Heart left ventricle (tissue), 16 donors: ENCODE measurements around the gene ORM2. TPM values are rescaled to one million over a fixed set of nuclear protein-coding genes. Genes with fewer than 3 reads are reported as not detected.

Experiments used
- ATAC-seq, 4 donors: fragments of 200-7000 bp; cut with Tn5 transposase; one replicate each; pipeline ENCODE4 v1.9.1; 2020 to 2022; ENCODE audit warnings: moderate library complexity in 4 of 4, mild to moderate bottlenecking in 3 of 4, moderate number of reproducible peaks in 1 of 4
- DNase-seq, 5 donors: peaks; one replicate each; pipeline ENCODE4 v3.0.0-alpha.2; 2020
- H3K27ac ChIP-seq, 12 donors: fragments of 200-600 bp; sonication (generic) in 4 of 12; one replicate each; pipeline versions ENCODE4 v1.5.0 to v1.8.0; 2016 to 2022; ENCODE audit warnings: mild to moderate bottlenecking in 2 of 12
- H3K27me3 ChIP-seq, 9 donors: fragments of 200-600 bp; sonication (generic) in 2 of 9; one replicate each; pipeline versions ENCODE4 v1.5.1 to v1.8.0; 2016 to 2022; ENCODE audit warnings: mild to moderate bottlenecking in 3 of 9
- H3K36me3 ChIP-seq, 9 donors: fragments of 200-600 bp; sonication (generic) in 2 of 9; one replicate each; pipeline versions ENCODE4 v1.5.0 to v1.8.0; 2018 to 2022; ENCODE audit warnings: mild to moderate bottlenecking in 2 of 9
- H3K4me1 ChIP-seq, 12 donors: fragments of 200-600 bp; sonication (generic) in 4 of 12; one replicate each; pipeline versions ENCODE4 v1.5.0 to v1.8.0; 2016 to 2022; ENCODE audit warnings: mild to moderate bottlenecking in 3 of 12
- H3K4me3 ChIP-seq, 12 donors: fragments of 200-600 bp; sonication (generic) in 4 of 12; one replicate each; pipeline versions ENCODE4 v1.5.0 to v1.8.0; 2017 to 2022; ENCODE audit warnings: mild to moderate bottlenecking in 9 of 12, moderate library complexity in 4 of 12
- H3K9me3 ChIP-seq, 12 donors: fragments of 200-600 bp; sonication (generic) in 4 of 12; one replicate each; pipeline versions ENCODE4 v1.5.0 to v1.8.0; 2016 to 2022; ENCODE audit warnings: mild to moderate bottlenecking in 1 of 12
- POLR2A ChIP-seq, 2 donors: fragments of 450-650 bp; IDR thresholded peaks; one replicate each; pipeline ENCODE4 v1.6.1; 2017; ENCODE audit warnings: antibody characterized with exemption in 2 of 2, mild to moderate bottlenecking in 2 of 2, moderate library complexity in 2 of 2
- WGBS, 4 donors: extraction: QIAGEN DNeasy Blood & Tissue Kit in 2 of 4; methylation state at CpG; one replicate each; pipeline versions ENCODE4 v1.1.5 to v1.1.7; 2013 to 2018; 5-methylcytosine and 5-hydroxymethylcytosine counted together
- intact Hi-C, 10 donors: fragments of 100-400 bp; cut with DNase I; formaldehyde crosslinking; loops; one replicate each; pipeline versions ENCODE4 v1.11.1 to v1.14.2; 2022
- polyA plus RNA-seq, 2 donors: library from polyadenylated mRNA; stranded (reverse); fragments of 200-250 nt; gene quantifications; one replicate each; pipeline ENCODE4 v1.2.3, GENCODE V29; 2013
- total RNA-seq, 9 donors: library from RNA; depleted of rRNA in 2 of 9; stranded (reverse); fragments of >200 nt in 2 of 9; fragmentation: NEBNext Ultra II Directional in 3 of 9; extraction: Animal tissue kit (Norgen Biotek cat#: 25700) in 3 of 9; gene quantifications; one replicate each; pipeline versions ENCODE4 v1.1.0 to v1.2.4, GENCODE V29; 2016 to 2023
- TF ChIP-seq, protein P1 (sequence below), 12 donors: fragments of 200-600 bp; sonication (generic) in 4 of 12; IDR thresholded peaks; one replicate each; pipeline versions ENCODE4 v1.5.0 to v1.8.0; 2018 to 2022; ENCODE audit warnings: antibody characterized with exemption in 12 of 12, mild to moderate bottlenecking in 5 of 12
- donor health status: ischemic (EF 13 %, LVEDD 7.1; RV severe dilation, severe dysfunction).
- donor health status: healthy with polysubstance abuse.
- donor health status: DM: no; HTN: yes; CAD: no.
- donor health status: DM: no; HTN: no; CAD: no.
- donor health status: ischemic (EF 25% LVEDD 6.9; RV normal size, moderate dysfunction).
- donor health status: ischemic (EF 25% LVEDD 5.7; RV mildly dilated, moderate dysfunction).
- donor health status: healthy.
- donor health status: DM: yes; HTN: yes; CAD: no.
- donor health status: ischemic (EF 35%, LVEDD 5.7; RV mildly dilated, moderate dysfunction).
- donor health status: nonischemic (EF 11% LVEDD 7.7; RV severe dilation, severe dysfunction).
- donor health status: DM: yes; HTN: yes; CAD: no.
- donor health status: PGD.
- donor health status: ischemic (EF 29% LVEDD 5.4; RV normal size, mild dysfunction).
- donor health status: nonischemic (EF 23%, LVEDD 6.1; RV moderate dilation, normal function).

ORM2 gene
- total and polyA plus RNA-seq, 11 donors: 0.14 TPM; not detected in 10

DNA sequence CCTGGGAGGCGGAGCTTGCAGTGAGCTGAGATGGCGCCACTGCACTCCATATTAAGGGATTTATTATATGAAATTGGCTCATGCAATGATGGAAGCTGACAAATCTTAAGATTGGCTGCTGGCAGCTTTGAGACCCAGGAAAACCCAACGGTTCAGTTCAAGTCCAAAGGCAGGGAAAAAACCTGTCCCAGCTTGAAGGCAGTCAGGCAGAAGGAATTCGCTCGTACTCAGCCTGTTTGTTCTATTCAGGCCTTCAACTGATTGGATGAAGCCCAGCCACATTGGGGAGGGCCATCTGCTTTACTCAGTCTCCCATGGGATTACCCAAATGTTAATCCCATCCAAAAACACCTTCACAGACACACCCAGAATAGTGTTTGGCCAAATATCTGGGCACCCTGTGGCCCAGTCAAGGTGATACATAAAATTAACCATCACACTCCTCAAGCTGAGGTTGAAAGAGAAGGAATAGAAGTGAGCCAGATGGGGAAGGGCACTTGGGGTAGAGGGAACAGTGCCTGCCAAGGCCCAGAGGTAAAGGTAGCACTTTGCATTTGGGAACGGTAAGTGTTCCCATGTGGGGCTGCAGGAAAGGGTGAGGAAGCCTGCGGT lies 15.3 kb upstream of the ORM2 start:
- DNase-seq (no peak), ATAC-seq (no peak)
- Histone ChIP-seq H3K27me3 (no peaks in the 10 kb centered on the region), H3K4me3 (no peak overlapping the region), H3K27ac (no peak overlapping the region), H3K4me1 (no peaks in the 10 kb centered on the region), H3K9me3 (peaks cover 0 to 5% (median 0%) of the 10 kb centered on the region in 12 donors), H3K36me3 (peaks cover 0 to 11% (median 3%) of the 10 kb centered on the region in 9 donors)
- 78 to 85% (median 82%) methylated on average over 7 of the region's 7 CpGs for WGBS, 4 donors
- TF ChIP-seq, protein P1, sequence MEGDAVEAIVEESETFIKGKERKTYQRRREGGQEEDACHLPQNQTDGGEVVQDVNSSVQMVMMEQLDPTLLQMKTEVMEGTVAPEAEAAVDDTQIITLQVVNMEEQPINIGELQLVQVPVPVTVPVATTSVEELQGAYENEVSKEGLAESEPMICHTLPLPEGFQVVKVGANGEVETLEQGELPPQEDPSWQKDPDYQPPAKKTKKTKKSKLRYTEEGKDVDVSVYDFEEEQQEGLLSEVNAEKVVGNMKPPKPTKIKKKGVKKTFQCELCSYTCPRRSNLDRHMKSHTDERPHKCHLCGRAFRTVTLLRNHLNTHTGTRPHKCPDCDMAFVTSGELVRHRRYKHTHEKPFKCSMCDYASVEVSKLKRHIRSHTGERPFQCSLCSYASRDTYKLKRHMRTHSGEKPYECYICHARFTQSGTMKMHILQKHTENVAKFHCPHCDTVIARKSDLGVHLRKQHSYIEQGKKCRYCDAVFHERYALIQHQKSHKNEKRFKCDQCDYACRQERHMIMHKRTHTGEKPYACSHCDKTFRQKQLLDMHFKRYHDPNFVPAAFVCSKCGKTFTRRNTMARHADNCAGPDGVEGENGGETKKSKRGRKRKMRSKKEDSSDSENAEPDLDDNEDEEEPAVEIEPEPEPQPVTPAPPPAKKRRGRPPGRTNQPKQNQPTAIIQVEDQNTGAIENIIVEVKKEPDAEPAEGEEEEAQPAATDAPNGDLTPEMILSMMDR (IDR thresholded peaks at IDR 0.05): no peak
- no peak for TF ChIP-seq POLR2A (IDR thresholded peaks at IDR 0.05)
- intact Hi-C loops: no loop called here

DNA sequence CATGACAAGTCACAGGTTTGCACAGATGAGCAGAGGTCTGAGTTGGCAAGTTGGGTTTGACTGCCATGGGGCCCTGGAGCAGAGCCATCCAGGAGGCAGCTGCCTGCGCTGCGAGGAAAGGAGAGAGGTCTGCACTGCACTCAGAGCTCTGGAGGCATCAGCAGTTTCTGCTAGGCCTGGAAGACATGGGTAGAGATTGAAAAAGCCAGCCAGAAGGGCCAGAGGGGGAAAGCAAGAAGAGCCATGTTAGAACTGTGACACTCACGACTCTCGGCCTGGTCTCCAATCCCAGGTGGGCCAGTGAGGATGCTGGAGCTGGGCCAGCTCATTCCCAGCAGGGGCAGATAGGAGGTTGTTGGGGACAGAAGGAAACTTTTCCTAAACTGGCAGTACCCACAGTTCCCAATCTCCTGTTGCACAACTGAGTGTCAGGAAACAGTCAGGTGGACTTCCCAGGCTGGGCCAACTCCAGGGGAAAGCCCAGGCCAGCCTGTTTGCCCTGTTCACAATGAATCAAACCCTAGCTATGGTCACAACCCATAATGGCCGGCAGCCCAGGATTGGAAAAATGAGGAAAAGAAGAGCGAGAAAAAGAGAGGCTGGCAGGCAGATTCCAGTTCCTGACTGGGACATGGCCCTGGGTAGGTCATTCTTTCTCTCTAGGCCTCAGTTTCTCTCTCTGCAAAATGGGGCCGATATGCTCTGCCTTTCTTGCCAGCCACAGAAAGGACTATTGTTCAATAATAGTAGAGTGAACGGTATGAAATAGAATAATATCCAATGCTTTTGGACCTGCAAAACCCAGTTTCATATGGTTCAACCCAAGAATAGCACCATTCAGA lies 14.6 kb upstream of the ORM2 start:
- 86 to 90% (median 87%) methylated on average over 8 of the region's 8 CpGs for WGBS, 4 donors
- DNase-seq (peak in 1 of 5 donors; percentile 21), ATAC-seq (no peak)
- Histone ChIP-seq H3K27ac (no peak overlapping the region), H3K4me1 (no peaks in the 10 kb centered on the region), H3K9me3 (peaks cover 0 to 5% (median 0%) of the 10 kb centered on the region in 12 donors), H3K4me3 (no peak overlapping the region), H3K36me3 (peaks cover 0 to 11% (median 3%) of the 10 kb centered on the region in 9 donors), H3K27me3 (peaks cover 0 to 6% (median 0%) of the 10 kb centered on the region in 9 donors)
- TF ChIP-seq, protein P1 (IDR thresholded peaks at IDR 0.05): no peak
- TF ChIP-seq POLR2A (IDR thresholded peaks at IDR 0.05): no peak
- intact Hi-C loops: no loop called here

DNA sequence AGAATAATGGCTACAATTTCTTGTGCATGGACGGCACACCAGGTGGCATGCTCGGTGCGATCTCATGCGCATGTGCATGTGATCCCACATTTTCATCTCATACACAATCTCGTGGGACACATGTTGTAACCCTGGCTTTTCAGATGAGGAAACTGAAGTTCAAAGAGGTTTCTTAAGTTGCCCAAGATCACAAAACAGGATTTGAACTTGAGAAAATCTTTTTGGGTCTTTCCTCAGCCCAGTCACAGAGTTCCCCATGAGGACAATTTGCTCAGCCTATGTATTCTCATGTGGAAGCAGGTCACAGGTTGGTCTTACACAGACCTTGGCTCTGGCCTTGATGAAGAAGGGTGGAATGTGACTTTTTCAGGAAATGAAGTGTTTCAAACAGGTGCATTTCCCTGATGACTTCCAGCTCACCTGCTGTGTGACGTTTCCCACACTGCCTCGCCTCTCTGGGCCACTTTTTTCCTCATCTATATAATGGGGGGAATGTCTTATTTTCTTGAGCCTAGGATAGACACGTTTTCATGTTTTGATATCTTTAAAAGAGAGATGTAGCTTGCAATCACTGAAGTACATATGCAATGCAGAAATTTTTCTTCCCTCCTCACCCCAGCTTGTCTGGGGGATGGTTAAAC lies 13.8 kb upstream of the ORM2 start:
- H3K9me3 ChIP-seq: peaks cover 0 to 5% (median 0%) of the 10 kb centered on the region in 12 donors
- H3K27ac ChIP-seq: no peak overlapping the region
- no peak overlapping the region for H3K4me3 ChIP-seq
- TF ChIP-seq, protein P1 (IDR thresholded peaks at IDR 0.05): no peak
- TF ChIP-seq POLR2A (IDR thresholded peaks at IDR 0.05): no peak
- DNase-seq: no peak
- ATAC-seq: no peak
- peaks cover 0 to 5% (median 0%) of the 10 kb centered on the region in 9 donors for H3K36me3 ChIP-seq
- peaks cover 0 to 7% (median 0%) of the 10 kb centered on the region in 9 donors for H3K27me3 ChIP-seq
- intact Hi-C loops: no loop called here
- no peaks in the 10 kb centered on the region for H3K4me1 ChIP-seq
- 80 to 87% (median 84%) methylated on average over 8 of the region's 8 CpGs for WGBS, 4 donors
